Stomach smooth muscle (tissue), 2 donors: Measurements from ENCODE around the gene MTARC2.

Source experiments
- H3K27ac ChIP-seq: one replicate; pipeline ENCODE4 v1.7.0; 2013; ENCODE audit warnings: mild to moderate bottlenecking, low read length, inconsistent platforms
- H3K27me3 ChIP-seq, 2 donors: one replicate each; pipeline ENCODE4 v1.7.0; 2013; ENCODE audit warnings: low read length in 2 of 2; ENCODE audit not compliant: insufficient read depth in 2 of 2, control insufficient read depth in 1 of 2
- H3K36me3 ChIP-seq, 2 donors: one replicate each; pipeline ENCODE4 v1.7.0; 2013; ENCODE audit warnings: low read length in 2 of 2; ENCODE audit not compliant: control insufficient read depth in 2 of 2, insufficient read depth in 2 of 2
- H3K4me1 ChIP-seq: one replicate; pipeline ENCODE4 v1.7.0; 2013; ENCODE audit warnings: low read length; ENCODE audit not compliant: control insufficient read depth, insufficient read depth
- H3K4me3 ChIP-seq, 2 donors: one replicate each; pipeline ENCODE4 v1.7.0; 2013; ENCODE audit warnings: low read length in 2 of 2
- H3K9ac ChIP-seq, 2 donors: one replicate each; pipeline ENCODE4 v1.7.0; 2013; ENCODE audit warnings: low read length in 2 of 2, mild to moderate bottlenecking in 1 of 2
- H3K9me3 ChIP-seq, 2 donors: one replicate each; pipeline ENCODE4 v1.7.0; 2013; ENCODE audit warnings: low read length in 2 of 2; ENCODE audit not compliant: control insufficient read depth in 2 of 2
- donor health status: healthy.
- donor health status: Pancreatic carcinoma.

The MTARC2 gene

DNA sequence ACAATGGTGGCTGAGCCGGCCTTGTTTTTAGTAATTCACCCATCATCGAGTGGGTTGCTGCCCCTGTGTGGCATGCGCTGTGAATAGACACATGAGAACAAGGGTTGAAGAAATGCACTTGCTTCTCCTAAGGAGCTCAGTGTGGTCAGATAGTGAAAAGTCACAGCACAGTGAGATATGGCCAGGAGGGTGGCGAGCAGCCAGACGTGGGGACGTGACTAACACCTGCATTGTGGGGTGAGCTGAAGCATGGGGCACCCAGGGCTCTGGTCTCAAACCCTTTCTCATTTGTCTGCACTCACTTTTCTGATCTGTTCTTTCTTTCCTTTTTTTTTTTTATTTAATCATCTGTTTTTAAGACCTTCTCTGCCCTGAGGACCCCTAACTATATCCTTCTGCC lies 52.1 kb downstream of the MTARC2 start:
- Histone ChIP-seq H3K4me1 (peaks cover 9% of the 10 kb centered on the region), H3K9me3 (no peaks in the 10 kb centered on the region), H3K4me3 (no peak overlapping the region), H3K36me3 (peaks cover 0 to 11% of the 10 kb centered on the region in 2 donors), H3K27me3 (no peaks in the 10 kb centered on the region), H3K9ac (no peak overlapping the region), H3K27ac (no peak overlapping the region)

DNA sequence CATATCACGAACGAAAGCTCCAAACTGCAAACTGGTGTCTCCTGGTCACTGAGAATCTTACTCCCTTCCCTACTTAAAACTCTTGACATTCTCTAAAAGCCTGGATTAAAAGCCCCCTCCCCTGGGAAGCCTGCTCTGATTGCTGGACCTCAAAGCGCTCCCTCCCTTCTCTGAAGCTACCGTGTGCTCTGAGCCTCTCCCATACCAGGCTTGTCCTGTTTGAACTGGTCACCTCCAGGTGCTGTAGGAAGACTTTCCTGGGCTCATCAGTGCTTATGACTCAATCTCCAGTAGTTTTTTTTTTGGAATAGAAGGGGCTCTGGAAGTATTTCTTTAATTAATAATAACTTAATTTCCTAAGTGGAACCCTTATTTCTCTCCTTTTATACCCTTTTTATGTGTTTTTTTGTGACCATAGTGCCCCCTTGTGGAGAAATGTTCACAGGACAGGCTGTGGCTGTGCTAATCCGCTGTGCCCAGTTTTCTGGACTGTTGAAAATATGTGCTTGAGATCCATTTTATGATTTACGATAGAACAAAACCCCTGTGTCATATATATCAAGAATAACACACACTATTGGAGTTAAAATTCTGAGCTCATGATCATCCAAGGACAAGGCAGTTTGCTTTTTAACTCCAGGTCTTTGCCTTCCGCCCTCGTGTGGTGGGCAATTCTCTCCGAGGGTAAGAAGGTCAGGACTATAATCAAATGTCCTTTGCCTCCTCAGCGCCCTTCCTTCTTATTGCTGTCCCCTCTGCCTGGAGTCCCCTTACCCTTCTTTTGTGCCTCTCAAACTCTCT lies 55.5 kb downstream of the MTARC2 start:
- Histone ChIP-seq H3K27ac (no peak overlapping the region), H3K36me3 (peaks cover 0 to 8% of the 10 kb centered on the region in 2 donors), H3K9ac (peak overlapping the region in 1 of 2 donors; percentile 36), H3K4me3 (peak overlapping the region in 1 of 2 donors; percentile 35), H3K27me3 (no peaks in the 10 kb centered on the region), H3K9me3 (no peaks in the 10 kb centered on the region), H3K4me1 (peaks cover 9% of the 10 kb centered on the region)

DNA sequence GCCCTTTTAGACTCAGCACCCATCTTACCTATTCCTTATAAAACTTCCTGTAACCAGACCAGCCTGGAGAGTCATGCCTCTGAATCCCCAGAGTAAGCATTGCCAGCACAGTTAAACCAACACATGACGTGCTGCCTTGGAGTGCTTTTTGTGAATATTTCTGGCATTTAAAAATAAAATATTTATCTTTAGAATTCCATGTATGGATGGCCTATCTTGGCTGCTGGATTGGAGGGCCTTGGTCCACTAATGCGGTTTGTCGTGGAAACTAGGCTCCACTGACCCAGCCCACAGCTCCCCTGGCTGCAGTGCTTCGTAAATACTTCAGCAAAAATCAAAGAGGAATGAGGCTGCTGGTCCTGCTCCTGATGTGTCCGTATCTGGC lies 56.1 kb downstream of the MTARC2 start:
- no peaks in the 10 kb centered on the region for H3K9me3 ChIP-seq
- peak overlapping the region in 1 of 2 donors; percentile 36 for H3K9ac ChIP-seq
- H3K27me3 ChIP-seq, result no peaks in the 10 kb centered on the region
- peak overlapping the region in 1 of 2 donors; percentile 35 for H3K4me3 ChIP-seq
- H3K36me3 ChIP-seq, result peaks cover 0 to 7% of the 10 kb centered on the region in 2 donors
- H3K4me1 ChIP-seq, result peaks cover 9% of the 10 kb centered on the region
- no peak overlapping the region for H3K27ac ChIP-seq

DNA sequence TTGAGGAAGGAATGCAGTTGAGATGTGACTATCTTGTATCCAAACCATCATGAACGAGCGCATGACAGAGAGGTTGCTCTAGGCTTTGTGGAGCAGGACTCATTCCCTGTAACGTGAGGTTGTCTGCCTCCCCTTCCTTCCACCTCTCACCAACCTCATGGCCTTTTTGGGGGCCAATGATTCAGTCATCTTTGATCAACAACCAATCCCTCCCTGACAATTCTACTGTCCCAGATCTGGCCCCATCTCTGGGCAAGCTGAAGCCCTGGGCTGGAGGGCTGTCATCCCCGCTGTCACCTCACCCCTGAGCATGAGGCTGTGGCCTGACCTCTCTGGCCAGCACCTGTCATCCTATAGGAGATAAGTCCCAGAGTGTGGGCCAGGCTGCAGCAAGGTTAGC lies 58.3 kb downstream of the MTARC2 start:
- Histone ChIP-seq H3K9ac (no peak overlapping the region), H3K9me3 (no peaks in the 10 kb centered on the region), H3K4me3 (no peak overlapping the region), H3K4me1 (peaks cover 13% of the 10 kb centered on the region), H3K36me3 (peaks cover 0 to 4% of the 10 kb centered on the region in 2 donors), H3K27ac (no peak overlapping the region), H3K27me3 (peaks cover 3 to 6% of the 10 kb centered on the region in 2 donors)

DNA sequence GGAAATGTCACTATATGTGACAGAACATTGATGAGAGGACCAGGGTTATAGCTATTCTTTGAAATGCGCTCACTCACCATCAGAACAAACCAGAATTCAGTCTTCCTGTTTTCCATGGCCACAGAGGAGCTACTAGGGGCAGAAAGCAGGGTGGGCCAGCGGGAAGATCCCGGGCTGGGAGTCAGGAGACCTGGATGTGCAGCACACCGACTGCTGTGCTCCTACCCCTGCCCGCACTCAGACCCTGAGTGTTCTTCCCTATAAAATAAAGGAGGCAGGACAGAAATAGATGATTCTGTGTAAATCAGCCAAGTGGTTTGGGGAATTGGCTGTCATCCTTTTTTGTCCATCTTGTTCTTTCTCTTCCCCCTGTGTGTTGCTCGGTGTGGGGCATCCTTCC lies 59.6 kb downstream of the MTARC2 start:
- no peak overlapping the region for H3K4me3 ChIP-seq
- no peaks in the 10 kb centered on the region for H3K9me3 ChIP-seq
- H3K27ac ChIP-seq, result no peak overlapping the region
- peaks cover 13% of the 10 kb centered on the region for H3K4me1 ChIP-seq
- peaks cover 0 to 4% of the 10 kb centered on the region in 2 donors for H3K36me3 ChIP-seq
- peaks cover 7 to 11% of the 10 kb centered on the region in 2 donors for H3K27me3 ChIP-seq
- H3K9ac ChIP-seq, result no peak overlapping the region

GRCh38 chr1:220808345-220809186 lies 60.4 kb downstream of the MTARC2 start:
- Histone ChIP-seq H3K4me3 (no peak overlapping the region), H3K27me3 (peaks cover 10 to 16% of the 10 kb centered on the region in 2 donors), H3K9me3 (no peaks in the 10 kb centered on the region), H3K9ac (no peak overlapping the region), H3K27ac (no peak overlapping the region), H3K4me1 (peaks cover 13% of the 10 kb centered on the region), H3K36me3 (peaks cover 0 to 4% of the 10 kb centered on the region in 2 donors)

DNA sequence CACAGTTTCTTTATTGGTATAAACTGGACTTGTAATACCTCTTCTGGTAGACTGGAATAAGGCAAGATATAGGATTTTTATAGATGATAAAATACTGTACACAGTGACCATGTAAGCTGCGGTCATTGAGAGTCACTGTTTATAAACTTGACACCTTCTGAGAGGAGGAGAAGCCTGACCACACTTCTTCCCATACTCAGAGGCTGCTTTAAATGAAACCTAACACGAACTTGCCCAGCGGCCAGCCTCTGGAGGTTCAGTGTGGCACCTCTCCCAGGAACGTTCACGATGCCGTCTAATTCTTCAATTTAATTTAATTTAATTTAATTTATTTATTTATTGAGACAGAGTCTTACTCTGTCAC lies 61.0 kb downstream of the MTARC2 start:
- no peak overlapping the region for H3K27ac ChIP-seq
- no peaks in the 10 kb centered on the region for H3K9me3 ChIP-seq
- H3K4me1 ChIP-seq, result peaks cover 11% of the 10 kb centered on the region
- peaks cover 0 to 4% of the 10 kb centered on the region in 2 donors for H3K36me3 ChIP-seq
- peaks cover 10 to 16% of the 10 kb centered on the region in 2 donors for H3K27me3 ChIP-seq
- no peak overlapping the region for H3K9ac ChIP-seq
- H3K4me3 ChIP-seq, result no peak overlapping the region

- Histone ChIP-seq H3K4me1 (peaks cover 6% of the 10 kb centered on the region), H3K36me3 (peaks cover 0 to 4% of the 10 kb centered on the region in 2 donors), H3K27me3 (peaks cover 10 to 16% of the 10 kb centered on the region in 2 donors), H3K4me3 (no peak overlapping the region), H3K27ac (no peak overlapping the region), H3K9ac (no peak overlapping the region), H3K9me3 (no peaks in the 10 kb centered on the region)
Observed at GRCh38 chr1:220809704-220810103, 61.6 kb downstream of the MTARC2 start.

- Histone ChIP-seq H3K4me3 (peak overlapping the region in 1 of 2 donors; percentile 15), H3K4me1 (peaks cover 4% of the 10 kb centered on the region), H3K27me3 (peaks cover 10 to 16% of the 10 kb centered on the region in 2 donors), H3K36me3 (peaks cover 0 to 4% of the 10 kb centered on the region in 2 donors), H3K9me3 (no peaks in the 10 kb centered on the region), H3K9ac (no peak overlapping the region), H3K27ac (no peak overlapping the region)
Observed at GRCh38 chr1:220810179-220810653, 62.1 kb downstream of the MTARC2 start.

DNA sequence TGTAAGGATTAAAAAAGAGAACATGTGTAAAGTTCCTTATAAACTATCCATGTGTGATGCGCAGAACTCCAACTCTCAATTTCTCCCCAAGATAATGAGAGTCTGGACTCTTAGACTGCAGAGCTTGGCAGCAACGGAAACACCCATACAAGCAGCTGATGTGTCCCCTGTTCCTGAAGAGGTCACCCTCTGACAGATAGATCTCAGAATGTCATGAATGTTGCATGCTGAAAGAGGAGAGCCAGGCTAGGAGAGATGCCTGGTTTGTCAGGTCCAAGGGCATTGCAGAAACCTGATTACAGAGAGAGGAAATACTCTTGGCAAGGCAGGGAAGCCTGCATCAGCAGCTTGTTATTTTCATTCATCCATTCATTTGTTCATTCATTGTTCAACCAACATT lies 62.8 kb downstream of the MTARC2 start:
- no peak overlapping the region for H3K27ac ChIP-seq
- H3K4me3 ChIP-seq, result no peak overlapping the region
- H3K36me3 ChIP-seq, result peaks cover 0 to 4% of the 10 kb centered on the region in 2 donors

More for the DNA sequence above, 62.8 kb downstream of the MTARC2 start:
- Histone ChIP-seq H3K27me3 (peaks cover 10 to 16% of the 10 kb centered on the region in 2 donors), H3K4me1 (peaks cover 4% of the 10 kb centered on the region), H3K9ac (no peak overlapping the region), H3K9me3 (no peaks in the 10 kb centered on the region)
